CD4-positive, alpha-beta T cell treated with Interleukin-17A for 4 hours (primary cell): ENCODE measurements around the gene PDZD4.

Source experiments
- DNase-seq: peaks from one replicate; pipeline ENCODE4 v3.0.0-alpha.2; 2020; ENCODE audit warnings: mixed read lengths

The PDZD4 gene

GRCh38 chrX:153805436-153805835, 24.9 kb downstream of the PDZD4 start:
- no peak for DNase-seq

- DNase-seq = no peak
Observed at GRCh38 chrX:153804621-153805020, 25.7 kb downstream of the PDZD4 start.

GRCh38 chrX:153804100-153804595, 26.2 kb downstream of the PDZD4 start:
- no peak for DNase-seq

GRCh38 chrX:153803211-153804099, 26.9 kb downstream of the PDZD4 start:
- DNase-seq = no peak

GRCh38 chrX:153802513-153803045, 27.8 kb downstream of the PDZD4 start:
- no peak for DNase-seq

GRCh38 chrX:153801669-153802068, 28.7 kb downstream of the PDZD4 start:
- no peak for DNase-seq

- no peak for DNase-seq
Observed at GRCh38 chrX:153800746-153801145, 29.6 kb downstream of the PDZD4 start.

- no peak for DNase-seq
Observed at GRCh38 chrX:153800177-153800722, 30.1 kb downstream of the PDZD4 start.

GRCh38 chrX:153799326-153799725, 31.0 kb downstream of the PDZD4 start:
- DNase-seq = no peak

GRCh38 chrX:153797415-153798015, 32.8 kb downstream of the PDZD4 start:
- no peak for DNase-seq

GRCh38 chrX:153794897-153795816, 35.2 kb downstream of the PDZD4 start:
- DNase-seq = peak; percentile 24

- DNase-seq = peak; percentile 92
Observed at GRCh38 chrX:153794018-153794896, 36.1 kb downstream of the PDZD4 start, which contains the start of the genes IDH3G and SSR4. Gene IDH3G, minus strand, starts transcription at chrX:153794375. Its CDS starts 49 bp downstream, at chrX:153794326. Gene SSR4, plus strand, starts transcription at chrX:153794668. Its CDS starts 20 bp downstream, at chrX:153794688.

- DNase-seq = no peak
Observed at GRCh38 chrX:153793291-153793690, 37.1 kb downstream of the PDZD4 start.

GRCh38 chrX:153792368-153792767, 38.0 kb downstream of the PDZD4 start:
- no peak for DNase-seq

GRCh38 chrX:153791104-153791852, 39.1 kb downstream of the PDZD4 start:
- DNase-seq = no peak

- no peak for DNase-seq
Observed at GRCh38 chrX:153789654-153790053, 40.7 kb downstream of the PDZD4 start.

GRCh38 chrX:153786669-153787068, 43.7 kb downstream of the PDZD4 start:
- no peak for DNase-seq

GRCh38 chrX:153784325-153784967, 45.9 kb downstream of the PDZD4 start:
- DNase-seq = no peak

- no peak for DNase-seq
Observed at GRCh38 chrX:153783378-153784013, 46.8 kb downstream of the PDZD4 start.
